Erythroblast (primary cell): ENCODE measurements around the gene CFTR.

ENCODE experiments used
- GATA1 ChIP-seq: IDR thresholded peaks from 2 replicates; pipeline ENCODE4 v1.6.1; 2011; ENCODE audit warnings: low read depth, mild to moderate bottlenecking, control low read depth, low read length, moderate library complexity
- POLR2A ChIP-seq: IDR thresholded peaks from 2 replicates; pipeline ENCODE4 v1.6.1; 2011; ENCODE audit warnings: mild to moderate bottlenecking, low read length

GRCh38 chr7:117600911-117601310, 121.1 kb downstream of the CFTR start:
- TF ChIP-seq POLR2A (no peak), GATA1 (no peak)
